Measurements from ENCODE around the gene OBSCN. TPM values are rescaled to one million over a fixed set of nuclear protein-coding genes. Genes with fewer than 3 reads are reported as not detected.

The OBSCN gene
- total and polyA plus RNA-seq, 2 experiments from 2014 or later, result 1.1 to 5.2 TPM

DNA sequence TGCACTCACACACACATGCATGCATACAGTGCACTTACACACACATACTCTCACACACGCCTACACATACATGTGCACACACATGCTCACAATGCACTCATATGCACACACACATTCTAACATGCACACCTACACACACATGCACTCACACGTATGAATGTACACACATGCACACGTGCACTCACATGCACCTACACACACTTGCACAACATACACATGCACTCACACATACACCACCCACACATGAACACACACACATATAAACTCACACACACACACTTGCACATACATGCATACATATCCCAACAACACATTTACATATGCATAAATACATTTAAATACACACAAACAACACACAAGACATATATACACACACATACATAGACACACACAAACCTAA is 30.6 kb downstream of the OBSCN start:
- Histone ChIP-seq H3K36me3 (ENCODE audit: low read depth) (no peaks in the 10 kb centered on the region), H3K9ac (no peak overlapping the region), H4K20me1 (ENCODE audit: insufficient read depth) (no peaks in the 10 kb centered on the region), H3K27me3 (replicated peaks; ENCODE audit: insufficient read depth) (no peaks in the 10 kb centered on the region), H3K27ac (no peak overlapping the region), H3K79me2 (ENCODE audit: insufficient read depth) (no peaks in the 10 kb centered on the region), H2AFZ (no peak overlapping the region), H3K4me3 (no peak overlapping the region), H3K9me3 (ENCODE audit: low read depth) (no peaks in the 10 kb centered on the region), H3K9me2 (ENCODE audit: insufficient read depth) (no peaks in the 10 kb centered on the region), H3K4me2 (ENCODE audit: unreplicated experiment) (no peak overlapping the region), H3K4me1 (ENCODE audit: insufficient read depth) (no peaks in the 10 kb centered on the region), H3F3A (ENCODE audit: insufficient read depth) (no peaks in the 10 kb centered on the region)
- in situ Hi-C loops (cut with MboI), result no loop called here
- DNase-seq, result no peak
- WGBS, 2 experiments (ENCODE audit: low coverage in 1 of 2, low lambda C conversion rate in 2 of 2, missing lambda C conversion rate in 2 of 2), result 47 to 56% methylated on average over 3 of the region's 3 CpGs
- TF ChIP-seq EZH2phosphoT487 (IDR thresholded peaks at IDR 0.05; ENCODE audit: insufficient read depth, low read depth) (no peak), EZH2 (IDR thresholded peaks at IDR 0.05; ENCODE audit: insufficient read depth, poor library complexity, severe bottlenecking) (no peak)

GRCh38 chr1:228240411-228241240 is 32.8 kb downstream of the OBSCN start:
- 69 to 70% methylated on average over 13 of the region's 13 CpGs for WGBS, 2 experiments (ENCODE audit: low coverage in 1 of 2, low lambda C conversion rate in 2 of 2, missing lambda C conversion rate in 2 of 2)
- Histone ChIP-seq H3K4me1 (ENCODE audit: insufficient read depth) (no peaks in the 10 kb centered on the region), H3F3A (ENCODE audit: insufficient read depth) (no peaks in the 10 kb centered on the region), H3K9me2 (ENCODE audit: insufficient read depth) (no peaks in the 10 kb centered on the region), H3K27ac (no peak overlapping the region), H3K4me3 (no peak overlapping the region), H3K4me2 (ENCODE audit: unreplicated experiment) (no peak overlapping the region), H4K20me1 (ENCODE audit: insufficient read depth) (no peaks in the 10 kb centered on the region), H3K79me2 (ENCODE audit: insufficient read depth) (no peaks in the 10 kb centered on the region), H3K9ac (no peak overlapping the region), H2AFZ (no peak overlapping the region), H3K9me3 (ENCODE audit: low read depth) (no peaks in the 10 kb centered on the region), H3K36me3 (ENCODE audit: low read depth) (no peaks in the 10 kb centered on the region), H3K27me3 (replicated peaks; ENCODE audit: insufficient read depth) (no peaks in the 10 kb centered on the region)
- TF ChIP-seq EZH2phosphoT487 (IDR thresholded peaks at IDR 0.05; ENCODE audit: insufficient read depth, low read depth) (no peak), EZH2 (IDR thresholded peaks at IDR 0.05; ENCODE audit: insufficient read depth, poor library complexity, severe bottlenecking) (no peak)
- in situ Hi-C loops (cut with MboI), result no loop called here
- no peak for DNase-seq

DNA sequence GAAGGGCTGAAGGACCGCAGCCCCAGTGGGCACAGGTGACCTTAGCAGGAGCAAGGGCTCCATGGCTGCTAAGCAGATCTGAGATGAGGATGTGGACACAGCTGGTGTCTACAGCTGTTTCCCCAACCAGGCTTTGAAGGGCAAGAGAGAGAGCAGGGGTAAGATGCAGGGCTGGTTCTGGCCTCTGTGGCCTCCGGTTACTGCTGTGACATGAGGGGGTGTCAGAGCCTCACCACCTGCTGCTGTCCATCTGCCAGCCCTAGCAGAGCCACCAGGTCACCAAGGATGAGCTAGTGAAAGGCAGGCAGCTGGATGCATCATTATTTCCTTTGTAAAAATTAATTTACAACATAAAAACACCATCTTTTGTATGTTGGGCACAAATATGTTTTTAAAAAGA is 33.4 kb downstream of the OBSCN start:
- in situ Hi-C loops (cut with MboI), result no loop called here

GRCh38 chr1:228242409-228242808 is 34.6 kb downstream of the OBSCN start:
- Histone ChIP-seq H3F3A (ENCODE audit: insufficient read depth) (no peaks in the 10 kb centered on the region), H4K20me1 (ENCODE audit: insufficient read depth) (no peaks in the 10 kb centered on the region), H3K9ac (no peak overlapping the region), H3K9me2 (ENCODE audit: insufficient read depth) (no peaks in the 10 kb centered on the region), H3K9me3 (ENCODE audit: low read depth) (no peaks in the 10 kb centered on the region), H2AFZ (no peak overlapping the region), H3K79me2 (ENCODE audit: insufficient read depth) (no peaks in the 10 kb centered on the region), H3K36me3 (ENCODE audit: low read depth) (no peaks in the 10 kb centered on the region), H3K27ac (no peak overlapping the region), H3K4me1 (ENCODE audit: insufficient read depth) (no peaks in the 10 kb centered on the region), H3K4me2 (ENCODE audit: unreplicated experiment) (no peak overlapping the region), H3K4me3 (no peak overlapping the region), H3K27me3 (replicated peaks; ENCODE audit: insufficient read depth) (no peaks in the 10 kb centered on the region)
- in situ Hi-C loops (cut with MboI), result no loop called here
- no peak for DNase-seq
- TF ChIP-seq EZH2 (IDR thresholded peaks at IDR 0.05; ENCODE audit: insufficient read depth, poor library complexity, severe bottlenecking) (no peak), EZH2phosphoT487 (IDR thresholded peaks at IDR 0.05; ENCODE audit: insufficient read depth, low read depth) (no peak)

More for the DNA sequence above, 33.4 kb downstream of the OBSCN start:
- Histone ChIP-seq H2AFZ (no peak overlapping the region), H3K36me3 (ENCODE audit: low read depth) (no peaks in the 10 kb centered on the region), H3K9ac (no peak overlapping the region), H3K79me2 (ENCODE audit: insufficient read depth) (no peaks in the 10 kb centered on the region), H3K4me3 (no peak overlapping the region), H3K4me1 (ENCODE audit: insufficient read depth) (no peaks in the 10 kb centered on the region), H3K9me2 (ENCODE audit: insufficient read depth) (no peaks in the 10 kb centered on the region), H4K20me1 (ENCODE audit: insufficient read depth) (no peaks in the 10 kb centered on the region), H3K4me2 (ENCODE audit: unreplicated experiment) (no peak overlapping the region), H3F3A (ENCODE audit: insufficient read depth) (no peaks in the 10 kb centered on the region), H3K27me3 (replicated peaks; ENCODE audit: insufficient read depth) (no peaks in the 10 kb centered on the region), H3K27ac (no peak overlapping the region), H3K9me3 (ENCODE audit: low read depth) (no peaks in the 10 kb centered on the region)
- TF ChIP-seq EZH2phosphoT487 (IDR thresholded peaks at IDR 0.05; ENCODE audit: insufficient read depth, low read depth), result no peak
- TF ChIP-seq EZH2 (IDR thresholded peaks at IDR 0.05; ENCODE audit: insufficient read depth, poor library complexity, severe bottlenecking), result no peak
- DNase-seq, result no peak
- WGBS, 2 experiments (ENCODE audit: low coverage in 1 of 2, low lambda C conversion rate in 2 of 2, missing lambda C conversion rate in 2 of 2), result 71 to 92% methylated on average over 2 of the region's 2 CpGs
